Colonic mucosa (tissue), 4 donors: ENCODE measurements around the gene DAZAP1. TPM values are rescaled to one million over a fixed set of nuclear protein-coding genes. Genes with fewer than 3 reads are reported as not detected.

Source experiments
- DNase-seq: peaks from one replicate; pipeline ENCODE4 v3.0.0-alpha.2; 2020
- H3K27ac ChIP-seq: fragments of 200-600 bp; one replicate; pipeline ENCODE4 v1.8.0; 2021
- H3K27me3 ChIP-seq: fragments of 200-600 bp; one replicate; pipeline ENCODE4 v1.8.0; 2021
- H3K36me3 ChIP-seq: fragments of 200-600 bp; one replicate; pipeline ENCODE4 v1.8.0; 2021
- H3K4me1 ChIP-seq: fragments of 200-600 bp; one replicate; pipeline ENCODE4 v1.8.0; 2021; ENCODE audit warnings: mild to moderate bottlenecking
- H3K4me3 ChIP-seq: fragments of 200-600 bp; one replicate; pipeline ENCODE4 v1.8.0; 2021
- H3K9ac ChIP-seq, 2 donors: one replicate each; pipeline ENCODE4 v1.7.0; 2013; ENCODE audit warnings: control low read depth in 2 of 2, low read depth in 2 of 2, low read length in 2 of 2
- H3K9me3 ChIP-seq: fragments of 200-600 bp; one replicate; pipeline ENCODE4 v1.8.0; 2021
- CTCF ChIP-seq: fragments of 200-600 bp; IDR thresholded peaks from one replicate; pipeline ENCODE4 v1.8.0; 2022; ENCODE audit warnings: antibody characterized with exemption, mild to moderate bottlenecking
- intact Hi-C: fragments of 100-400 bp; cut with DNase I; formaldehyde crosslinking; loops from one replicate; pipeline ENCODE4 v1.14.1; 2022
- total RNA-seq, 2 donors: library from RNA; stranded (reverse); fragmentation: NEBNext Ultra II Directional in 1 of 2; extraction: Animal tissue kit (Norgen Biotek cat#: 25700) in 1 of 2; gene quantifications; one replicate each; pipeline ENCODE4 v1.2.1, GENCODE V29; 2021
- donor health status: healthy.
- donor health status: DM: no; HTN: no; CAD: no.
- donor health status: DM: no; HTN: no; CAD: no.

The DAZAP1 gene
- total RNA-seq, 2 donors from 2014 or later = 92.9 to 210 TPM

- H3K4me3 ChIP-seq = no peak overlapping the region
- no peaks in the 10 kb centered on the region for H3K27me3 ChIP-seq
- H3K9ac ChIP-seq = no peak overlapping the region
- no peak for DNase-seq
- H3K4me1 ChIP-seq = no peaks in the 10 kb centered on the region
- peaks cover 16% of the 10 kb centered on the region for H3K36me3 ChIP-seq
- no peak overlapping the region for H3K27ac ChIP-seq
- no peaks in the 10 kb centered on the region for H3K9me3 ChIP-seq
- no peak for TF ChIP-seq CTCF
- intact Hi-C loops = no loop called here
Measured at GRCh38 chr19:1433119-1434039, 26.0 kb downstream of the DAZAP1 start.

GRCh38 chr19:1434040-1434366 lies 26.6 kb downstream of the DAZAP1 start:
- no peak for DNase-seq
- H3K27me3 ChIP-seq = no peaks in the 10 kb centered on the region
- no peaks in the 10 kb centered on the region for H3K9me3 ChIP-seq
- no peak overlapping the region for H3K9ac ChIP-seq
- no peak for TF ChIP-seq CTCF
- H3K4me3 ChIP-seq = no peak overlapping the region
- H3K36me3 ChIP-seq = peaks cover 16% of the 10 kb centered on the region
- intact Hi-C loops = no loop called here
- no peaks in the 10 kb centered on the region for H3K4me1 ChIP-seq
- no peak overlapping the region for H3K27ac ChIP-seq

- no peaks in the 10 kb centered on the region for H3K9me3 ChIP-seq
- intact Hi-C loops = no loop called here
- DNase-seq = no peak
- H3K4me3 ChIP-seq = no peak overlapping the region
- peaks cover 17% of the 10 kb centered on the region for H3K36me3 ChIP-seq
- H3K9ac ChIP-seq = no peak overlapping the region
- H3K27ac ChIP-seq = no peak overlapping the region
- H3K4me1 ChIP-seq = peaks cover 5% of the 10 kb centered on the region
- no peaks in the 10 kb centered on the region for H3K27me3 ChIP-seq
- TF ChIP-seq CTCF = no peak
Measured at GRCh38 chr19:1434577-1435060, 27.2 kb downstream of the DAZAP1 start.

- no peak for TF ChIP-seq CTCF
- no peaks in the 10 kb centered on the region for H3K9me3 ChIP-seq
- no peak for DNase-seq
- H3K4me1 ChIP-seq = peaks cover 7% of the 10 kb centered on the region
- intact Hi-C loops = no loop called here
- H3K27ac ChIP-seq = no peak overlapping the region
- peaks cover 26% of the 10 kb centered on the region for H3K36me3 ChIP-seq
- H3K9ac ChIP-seq = no peak overlapping the region
- H3K4me3 ChIP-seq = no peak overlapping the region
- H3K27me3 ChIP-seq = no peaks in the 10 kb centered on the region
Measured at GRCh38 chr19:1435378-1435989, 28.1 kb downstream of the DAZAP1 start.

GRCh38 chr19:1437609-1438008 lies 30.2 kb downstream of the DAZAP1 start:
- Histone ChIP-seq H3K9me3 (no peaks in the 10 kb centered on the region), H3K4me3 (peak overlapping the region; percentile 73), H3K27me3 (no peaks in the 10 kb centered on the region), H3K27ac (peak overlapping the region; percentile 66), H3K4me1 (peaks cover 7% of the 10 kb centered on the region), H3K9ac (no peak overlapping the region), H3K36me3 (peaks cover 23% of the 10 kb centered on the region)
- no peak for DNase-seq
- intact Hi-C loops = no loop called here
- no peak for TF ChIP-seq CTCF
